Ectodermal cell (in vitro differentiated cells): Measurements from ENCODE around the gene LDAH.
"Not testable (repeated sequence)": the region's sequence is repeated elsewhere in the genome, so short reads cannot be mapped to it uniquely, and the experiment has no call there.

ENCODE experiments used
- H3K27ac ChIP-seq: 2 replicates; pipeline ENCODE4 v1.7.0; 2013; ENCODE audit warnings: mild to moderate bottlenecking, low read depth, low read length; ENCODE audit not compliant: insufficient read depth, poor library complexity, severe bottlenecking
- H3K27me3 ChIP-seq: 2 replicates; pipeline ENCODE4 v1.7.0; 2013; ENCODE audit warnings: mild to moderate bottlenecking, low read length; ENCODE audit not compliant: insufficient read depth, control insufficient read depth, poor library complexity, severe bottlenecking
- H3K36me3 ChIP-seq: one replicate; pipeline ENCODE4 v1.7.0; 2013; ENCODE audit warnings: low read length; ENCODE audit not compliant: control insufficient read depth, insufficient read depth
- H3K4me1 ChIP-seq: one replicate; pipeline ENCODE4 v1.7.0; 2013; ENCODE audit warnings: low read length; ENCODE audit not compliant: control insufficient read depth, insufficient read depth
- H3K4me3 ChIP-seq: 2 replicates; pipeline ENCODE4 v1.7.0; 2013; ENCODE audit warnings: low read depth, low read length, control low read depth; ENCODE audit not compliant: insufficient read depth
- H3K9me3 ChIP-seq: 2 replicates; pipeline ENCODE4 v1.7.0; 2013; ENCODE audit warnings: mild to moderate bottlenecking, low read length, moderate library complexity; ENCODE audit not compliant: control insufficient read depth
- WGBS, 2 experiments: methylation state at CpG; one replicate each; pipeline ENCODE4 v1.1.7; 2013; ENCODE audit warnings: missing lambda C conversion rate in 2 of 2; 5-methylcytosine and 5-hydroxymethylcytosine counted together

LDAH gene

DNA sequence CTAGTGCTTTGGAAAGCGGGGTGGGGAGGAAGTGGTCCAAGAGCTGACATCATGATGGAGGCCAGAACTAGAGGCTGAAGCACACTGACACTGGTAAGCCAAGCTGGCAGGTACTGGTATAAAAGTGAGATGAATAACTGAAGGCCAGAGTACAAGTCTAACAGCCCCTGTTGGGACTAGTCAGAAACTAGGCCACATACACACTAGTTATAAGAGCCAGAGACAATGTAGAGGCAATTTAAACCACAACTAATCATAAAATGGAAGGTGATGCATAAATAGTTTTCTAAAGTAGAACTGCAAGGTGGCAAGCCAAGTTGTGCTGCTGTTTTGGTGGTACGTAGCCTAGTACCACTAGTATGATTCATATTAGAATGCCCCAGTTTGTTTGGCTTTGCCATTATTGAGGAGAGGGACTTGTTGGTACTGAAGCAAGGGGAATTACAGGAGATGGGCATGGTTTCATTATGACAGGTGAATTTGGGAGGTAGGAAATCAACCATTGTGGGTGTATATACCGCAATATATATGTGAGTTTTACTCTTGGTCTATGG is 98.3 kb downstream of the LDAH start:
- 90 to 96% methylated on average over 3 of the region's 3 CpGs for WGBS, 2 experiments
- H3K27me3 ChIP-seq, result no peaks in the 10 kb centered on the region
- H3K36me3 ChIP-seq, result no peaks in the 10 kb centered on the region
- peaks cover 9% of the 10 kb centered on the region for H3K4me1 ChIP-seq
- no peak overlapping the region for H3K4me3 ChIP-seq
- H3K27ac ChIP-seq, result no peak overlapping the region
- no peaks in the 10 kb centered on the region for H3K9me3 ChIP-seq

DNA sequence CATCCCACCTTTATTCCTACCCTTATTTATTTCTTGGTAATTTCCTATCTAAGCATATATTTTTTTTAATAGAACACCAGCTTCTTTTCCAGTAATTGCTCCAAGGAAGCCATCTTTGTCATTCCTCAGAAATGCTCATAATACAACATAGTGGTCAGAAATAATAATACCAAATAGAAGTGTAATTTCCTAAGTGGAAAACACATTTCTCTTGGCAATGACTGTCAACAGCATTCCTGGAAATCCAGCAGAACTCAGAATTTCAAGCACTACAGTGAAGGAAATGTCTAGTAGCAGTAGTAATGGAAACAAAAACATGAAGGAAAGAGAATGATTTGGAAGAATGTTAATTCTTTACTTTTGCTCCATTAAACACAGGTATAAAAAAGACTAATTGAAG is 99.4 kb downstream of the LDAH start:
- H3K9me3 ChIP-seq, result no peaks in the 10 kb centered on the region
- no peak overlapping the region for H3K4me3 ChIP-seq
- peaks cover 8% of the 10 kb centered on the region for H3K4me1 ChIP-seq
- no peaks in the 10 kb centered on the region for H3K36me3 ChIP-seq
- H3K27me3 ChIP-seq, result no peaks in the 10 kb centered on the region
- H3K27ac ChIP-seq, result no peak overlapping the region

DNA sequence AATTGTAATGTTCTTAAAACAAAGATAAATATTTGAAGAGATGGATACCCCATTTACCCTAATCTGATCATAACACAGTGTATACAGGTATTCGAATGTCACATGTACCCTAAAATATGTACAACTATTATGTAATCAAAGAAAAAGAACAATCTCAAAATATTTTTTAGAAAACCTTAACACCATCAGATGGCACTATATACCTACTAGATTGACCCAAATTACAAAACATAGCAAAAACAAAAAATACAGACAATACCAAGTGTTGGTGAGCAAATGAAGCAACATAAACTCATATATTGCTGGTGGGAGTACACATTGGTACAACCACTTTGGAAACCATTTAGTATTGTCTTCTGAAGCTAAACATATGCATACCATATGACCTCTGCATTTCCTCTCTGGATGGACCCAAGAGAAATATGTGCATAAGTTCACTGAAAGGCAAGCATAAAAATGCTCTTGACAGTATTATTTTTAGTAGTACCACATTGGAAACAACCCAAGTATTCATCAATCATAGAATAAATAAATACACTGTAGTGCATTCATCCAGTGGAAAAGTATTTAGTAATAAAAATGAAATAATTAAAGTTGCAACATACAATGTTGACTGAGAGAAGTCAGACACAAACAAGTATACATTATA is 100.2 kb downstream of the LDAH start:
- Histone ChIP-seq H3K27ac (no peak overlapping the region), H3K4me1 (peaks cover under 1% of the 10 kb centered on the region), H3K4me3 (no peak overlapping the region), H3K36me3 (no peaks in the 10 kb centered on the region), H3K9me3 (no peaks in the 10 kb centered on the region), H3K27me3 (no peaks in the 10 kb centered on the region)
- WGBS, 2 experiments, result 100% methylated on average over 1 of the region's 1 CpG; no CpG with 5 or more reads in 1 of the 2 experiments

DNA sequence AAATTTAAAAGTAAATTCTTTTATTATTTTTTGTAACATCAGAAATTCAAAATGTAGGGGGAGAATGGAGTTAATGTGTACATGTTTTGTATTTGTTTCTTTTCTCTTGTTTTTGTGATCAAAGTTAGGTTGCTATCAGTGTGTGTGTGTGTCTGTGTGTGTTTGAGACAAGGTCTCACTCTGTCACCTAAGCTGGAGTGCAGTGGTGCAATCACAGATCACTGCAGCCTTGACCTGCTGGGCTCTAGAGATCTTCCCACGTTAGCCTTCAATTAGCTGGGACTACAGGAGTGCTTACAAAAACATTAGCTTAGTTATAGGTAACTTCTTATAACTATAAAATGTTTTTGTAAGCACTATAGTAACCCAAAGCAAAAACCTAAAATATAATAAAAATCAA is 105.3 kb downstream of the LDAH start:
- Histone ChIP-seq H3K4me1 (no peaks in the 10 kb centered on the region), H3K4me3 (no peak overlapping the region), H3K36me3 (no peaks in the 10 kb centered on the region), H3K27ac (no peak overlapping the region), H3K27me3 (no peaks in the 10 kb centered on the region), H3K9me3 (no peaks in the 10 kb centered on the region)
- 92% methylated on average over 1 of the region's 1 CpG; no CpG with 5 or more reads in 1 of the 2 experiments for WGBS, 2 experiments

DNA sequence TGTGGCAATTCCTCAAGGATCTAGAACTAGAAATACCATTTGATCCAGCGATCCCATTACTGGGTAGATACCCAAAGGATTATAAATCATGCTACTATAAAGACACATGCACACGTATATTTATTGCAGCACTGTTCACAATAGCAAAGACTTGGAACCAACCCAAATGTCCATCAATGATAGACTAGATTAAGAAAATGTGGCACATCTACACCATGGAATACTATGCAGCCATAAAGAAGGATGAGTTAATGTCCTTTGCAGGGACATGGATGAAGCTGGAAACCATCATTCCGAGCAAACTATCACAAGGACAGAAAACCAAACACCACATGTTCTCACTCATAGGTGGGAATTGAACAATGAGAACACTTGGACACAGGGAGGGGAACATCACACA is 106.7 kb downstream of the LDAH start:
- not testable (repeated sequence) for H3K9me3 ChIP-seq, H3K27ac ChIP-seq, H3K27me3 ChIP-seq, H3K4me1 ChIP-seq, H3K4me3 ChIP-seq, H3K36me3 ChIP-seq
- WGBS, 2 experiments, result 93 to 94% methylated on average over 1 to 3 of the region's 3 CpGs

DNA sequence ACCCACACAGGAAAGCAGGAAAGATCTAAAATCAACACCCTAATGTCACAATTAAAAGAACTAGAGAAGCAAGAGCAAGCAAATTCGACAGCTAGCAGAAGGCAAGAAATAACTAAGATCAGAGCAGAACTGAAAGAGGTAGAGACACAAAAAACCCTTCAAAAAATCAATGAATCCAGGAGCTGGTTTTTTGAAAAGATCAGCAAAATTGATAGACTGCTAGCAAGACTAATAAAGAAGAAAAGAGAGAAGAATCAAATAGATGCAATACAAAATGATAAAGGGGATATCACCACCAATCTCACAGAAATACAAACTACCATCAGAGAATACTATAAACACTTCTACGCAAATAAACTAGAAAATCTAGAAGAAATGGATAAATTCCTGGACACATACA is 108.5 kb downstream of the LDAH start:
- WGBS, 2 experiments, result 80 to 94% methylated on average over 1 to 2 of the region's 2 CpGs

DNA sequence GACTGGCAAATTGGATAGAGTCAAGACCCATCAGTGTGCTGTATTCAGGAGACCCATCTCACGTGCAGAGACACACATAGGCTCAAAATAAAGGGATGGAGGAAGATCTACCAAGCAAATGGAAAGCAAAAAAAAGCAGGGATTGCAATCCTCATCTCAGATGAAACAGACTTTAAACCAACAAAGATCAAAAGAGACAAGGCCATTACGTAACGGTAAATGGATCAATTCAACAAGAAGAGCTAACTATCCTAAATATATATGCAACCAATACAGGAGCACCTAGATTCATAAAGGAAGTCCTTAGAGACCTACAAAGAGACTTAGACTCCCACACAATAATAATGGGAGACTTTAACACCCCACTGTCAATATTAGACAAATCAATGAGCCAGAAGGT is 109.3 kb downstream of the LDAH start:
- H3K27me3 ChIP-seq, H3K4me1 ChIP-seq, H3K27ac ChIP-seq, H3K9me3 ChIP-seq, H3K4me3 ChIP-seq, H3K36me3 ChIP-seq: not testable (repeated sequence)
- 94 to 96% methylated on average over 2 to 3 of the region's 3 CpGs for WGBS, 2 experiments

More for the DNA sequence above, 108.5 kb downstream of the LDAH start:
- H3K9me3 ChIP-seq, H3K27ac ChIP-seq, H3K4me1 ChIP-seq, H3K36me3 ChIP-seq, H3K4me3 ChIP-seq, H3K27me3 ChIP-seq: not testable (repeated sequence)

DNA sequence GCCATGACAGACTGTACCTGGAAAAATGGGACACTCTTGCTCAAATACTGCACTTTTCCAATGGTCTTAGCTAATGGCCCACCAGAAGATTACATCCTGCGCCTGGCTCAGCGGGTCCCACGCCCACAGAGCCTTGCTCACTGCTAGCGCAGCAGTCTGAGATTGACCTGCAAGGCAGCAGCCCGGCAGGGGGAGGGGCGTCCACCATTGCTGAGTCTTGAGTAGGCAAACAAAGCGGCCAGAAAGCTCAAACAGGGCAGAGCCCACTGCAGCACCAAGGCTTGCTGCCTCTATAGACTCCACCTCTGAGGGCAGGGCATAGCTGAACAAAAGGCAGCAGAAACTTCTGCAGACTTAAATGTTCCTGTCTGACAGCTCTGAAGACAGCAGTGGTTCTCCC is 111.3 kb downstream of the LDAH start:
- H3K36me3 ChIP-seq, H3K4me1 ChIP-seq, H3K27ac ChIP-seq, H3K27me3 ChIP-seq, H3K9me3 ChIP-seq, H3K4me3 ChIP-seq: not testable (repeated sequence)
- 96% methylated on average over 7 of the region's 7 CpGs for WGBS, 2 experiments

DNA sequence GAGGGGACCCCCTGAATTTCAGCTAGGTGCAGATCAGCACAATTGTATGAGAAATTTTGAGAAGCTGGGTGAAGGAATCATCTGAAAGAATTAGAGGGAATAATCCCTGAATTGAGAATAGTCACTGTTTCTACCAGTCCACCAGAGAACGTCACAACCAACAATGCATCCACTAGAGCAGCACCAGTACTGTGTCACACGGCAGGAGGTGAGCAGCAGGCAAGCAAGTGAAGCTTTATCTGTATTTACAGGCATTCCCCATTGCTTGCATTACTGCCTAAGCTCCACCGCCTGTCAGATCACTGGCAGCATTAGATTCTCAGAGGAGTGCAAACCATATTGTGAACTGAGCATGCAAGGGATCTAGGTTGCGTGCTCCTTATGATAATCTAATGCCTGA is 115.3 kb downstream of the LDAH start:
- no peaks in the 10 kb centered on the region for H3K36me3 ChIP-seq
- no peaks in the 10 kb centered on the region for H3K27me3 ChIP-seq
- no peaks in the 10 kb centered on the region for H3K9me3 ChIP-seq
- no peak overlapping the region for H3K27ac ChIP-seq
- H3K4me1 ChIP-seq, result peaks cover 4% of the 10 kb centered on the region
- WGBS, 2 experiments, result 48 to 53% methylated on average over 4 of the region's 4 CpGs
- H3K4me3 ChIP-seq, result no peak overlapping the region

DNA sequence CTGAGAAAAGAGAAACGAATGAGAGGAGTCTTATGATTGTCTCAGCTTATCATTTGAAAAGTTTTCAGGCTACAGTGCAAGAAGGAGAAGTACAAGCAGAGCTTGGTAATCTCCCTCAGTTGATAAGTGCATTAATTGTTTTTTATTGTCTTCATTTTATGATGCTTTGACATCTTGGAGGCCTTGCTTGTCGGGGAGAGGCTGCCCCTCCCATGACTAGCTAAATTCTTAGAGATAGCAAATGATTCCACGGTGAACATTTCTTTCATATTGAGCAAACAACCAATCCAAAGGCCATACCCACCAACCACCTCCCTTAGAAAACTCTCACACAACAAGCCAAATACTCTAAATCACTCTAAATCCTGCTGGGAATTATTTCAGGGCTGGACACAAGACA is 116.1 kb downstream of the LDAH start:
- no peaks in the 10 kb centered on the region for H3K27me3 ChIP-seq
- no peak overlapping the region for H3K27ac ChIP-seq
- WGBS, 2 experiments, result 94 to 96% methylated on average over 3 of the region's 3 CpGs
- H3K36me3 ChIP-seq, result no peaks in the 10 kb centered on the region
- H3K4me1 ChIP-seq, result peaks cover 4% of the 10 kb centered on the region
- H3K4me3 ChIP-seq, result no peak overlapping the region
- no peaks in the 10 kb centered on the region for H3K9me3 ChIP-seq

DNA sequence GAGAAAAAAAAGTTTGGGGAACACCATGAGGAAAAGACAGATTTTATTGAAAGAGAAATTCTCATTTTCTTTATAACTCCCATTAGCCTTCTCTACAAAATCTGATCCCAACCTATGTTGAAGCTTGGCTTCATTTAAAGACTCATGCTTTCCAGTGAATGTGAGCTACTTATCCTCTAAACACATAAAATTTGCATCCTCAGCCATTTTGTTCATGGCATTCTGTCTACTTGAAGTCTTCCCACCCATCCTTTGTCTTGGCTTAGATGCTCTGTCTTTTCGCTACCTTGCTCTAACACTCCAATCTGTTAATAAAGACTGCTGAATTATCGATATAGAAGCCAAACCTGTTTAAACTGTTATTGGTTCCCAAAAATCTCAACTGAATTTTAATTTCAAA is 116.7 kb downstream of the LDAH start:
- WGBS, 2 experiments, result 95 to 100% methylated on average over 2 of the region's 2 CpGs
- H3K27ac ChIP-seq, result no peak overlapping the region
- H3K9me3 ChIP-seq, result no peaks in the 10 kb centered on the region
- no peaks in the 10 kb centered on the region for H3K36me3 ChIP-seq
- H3K4me3 ChIP-seq, result no peak overlapping the region
- H3K4me1 ChIP-seq, result peaks cover 4% of the 10 kb centered on the region
- no peaks in the 10 kb centered on the region for H3K27me3 ChIP-seq
